HepG2 (cell line): ENCODE data around the gene ABCG4. TPM values are rescaled to one million over a fixed set of nuclear protein-coding genes. Genes with fewer than 3 reads are reported as not detected.

Source experiments
- CBX5 ChIP-seq: sonication (generic); formaldehyde crosslinking; IDR thresholded peaks from 2 replicates; pipeline ENCODE4 v1.4.0; 2020; ENCODE audit warnings: missing genetic modification reagents, borderline replicate concordance
- DNMT1 ChIP-seq: sonication (generic); formaldehyde crosslinking; IDR thresholded peaks from 2 replicates; pipeline ENCODE4 v1.5.1; 2020; ENCODE audit warnings: mild to moderate bottlenecking, missing genetic modification reagents
- GPBP1L1 ChIP-seq: sonication (generic); formaldehyde crosslinking; IDR thresholded peaks from 2 replicates; pipeline ENCODE4 v1.5.0; 2020; ENCODE audit warnings: mild to moderate bottlenecking, missing genetic modification reagents
- HMG20B ChIP-seq: conservative IDR thresholded peaks from 2 replicates; pipeline ENCODE4 v1.6.1; 2016; ENCODE audit warnings: missing genetic modification reagents, missing compliant biosample characterization
- PHB2 ChIP-seq: fragments of 450-650 bp; IDR thresholded peaks from 2 replicates; pipeline ENCODE4 v1.6.1; 2018; ENCODE audit not compliant: partially characterized antibody
- RAD51 ChIP-seq: fragments of 450-650 bp; IDR thresholded peaks from 2 replicates; pipeline ENCODE4 v1.6.1; 2016; ENCODE audit warnings: borderline replicate concordance
- RBFOX2 ChIP-seq: fragments of 200-400 bp; formaldehyde crosslinking; IDR thresholded peaks from 2 replicates; pipeline ENCODE4 v1.6.1; 2017; ENCODE audit warnings: low read depth, mild to moderate bottlenecking, low read length
- SATB2 ChIP-seq: sonication (generic); formaldehyde crosslinking; IDR thresholded peaks from 2 replicates; pipeline ENCODE4 v1.5.0; 2020; ENCODE audit warnings: missing genetic modification reagents
- SP1 ChIP-seq, 2 experiments: fragments of 450-650 bp in 1 of 2; sonication (generic) in 1 of 2; formaldehyde crosslinking in 1 of 2; IDR thresholded peaks; 2 replicates each; pipeline versions ENCODE4 v1.4.0 to v1.6.1; 2016 to 2020; ENCODE audit warnings: missing genetic modification reagents in 1 of 2
- ZNF280D ChIP-seq: sonication (generic); formaldehyde crosslinking; IDR thresholded peaks from 2 replicates; pipeline ENCODE4 v1.5.1; 2020; ENCODE audit warnings: mild to moderate bottlenecking, missing genetic modification reagents
- ZNF510 ChIP-seq: sonication (generic); formaldehyde crosslinking; IDR thresholded peaks from 2 replicates; pipeline ENCODE4 v1.4.0; 2020; ENCODE audit warnings: low read depth, mild to moderate bottlenecking, missing genetic modification reagents
- ZNF644 ChIP-seq: IDR thresholded peaks from 2 replicates; pipeline ENCODE4 v1.6.1; 2016; ENCODE audit warnings: low read depth
- polyA plus RNA-seq, 8 experiments: library from polyadenylated mRNA; depleted of rRNA in 3 of 8; stranded (reverse) in 7 of 8; unstranded in 1 of 8; fragments of >200 nt; fragmentation: Illumina TruSeq in 4 of 8; extraction: Trizol in 4 of 8; gene quantifications; 2 replicates each; pipeline versions ENCODE4 v1.2.1 to v1.2.3, GENCODE V29; 2011 to 2016; ENCODE audit warnings: low read depth in 4 of 8, missing spikeins in 1 of 8, mixed read lengths in 1 of 8; ENCODE audit not compliant: insufficient read depth in 1 of 8
- total RNA-seq, 5 experiments: library from RNA; depleted of rRNA; stranded (reverse); fragments of >200 nt; fragmentation: Illumina TruSeq; extraction: Trizol; gene quantifications; 2 replicates each; pipeline ENCODE4 v1.2.3, GENCODE V29; 2016; ENCODE audit warnings: low read depth in 1 of 5
- TF ChIP-seq, protein P1 (sequence below): sonication (generic); formaldehyde crosslinking; IDR thresholded peaks from 2 replicates; pipeline ENCODE4 v1.5.0; 2020; ENCODE audit warnings: mild to moderate bottlenecking, missing genetic modification reagents, borderline replicate concordance
- TF ChIP-seq, protein P2 (sequence below): sonication (generic); formaldehyde crosslinking; IDR thresholded peaks from 2 replicates; pipeline ENCODE4 v1.5.1; 2020; ENCODE audit warnings: mild to moderate bottlenecking, missing genetic modification reagents, moderate library complexity
- TF ChIP-seq, protein P3 (sequence below): sonication (generic); formaldehyde crosslinking; IDR thresholded peaks from 2 replicates; pipeline ENCODE4 v1.4.0; 2020; ENCODE audit warnings: mild to moderate bottlenecking, missing genetic modification reagents

The ABCG4 gene
- total and polyA plus RNA-seq, 2 of the 13 experiments (the other 11 are each of a cell fraction or from before 2014, with no cell fraction given) = not detected

- TF ChIP-seq CBX5 (CRISPR knock-in tag) (no peak), SATB2 (CRISPR knock-in tag) (no peak), ZNF644 (CRISPR knock-in tag) (no peak), DNMT1 (CRISPR knock-in tag) (no peak), ZNF280D (CRISPR knock-in tag) (no peak), GPBP1L1 (no peak), SP1 (IDR thresholded peaks at IDR 0.05) (no peak), SP1 (CRISPR knock-in tag; IDR thresholded peaks at IDR 0.05) (peak; percentile 59; the same call in 1 of the 2 replicates), RBFOX2 (peak; percentile 81), ZNF510 (no peak), PHB2 (no peak), HMG20B (CRISPR knock-in tag) (no peak), RAD51 (no peak)
- TF ChIP-seq, protein P1, sequence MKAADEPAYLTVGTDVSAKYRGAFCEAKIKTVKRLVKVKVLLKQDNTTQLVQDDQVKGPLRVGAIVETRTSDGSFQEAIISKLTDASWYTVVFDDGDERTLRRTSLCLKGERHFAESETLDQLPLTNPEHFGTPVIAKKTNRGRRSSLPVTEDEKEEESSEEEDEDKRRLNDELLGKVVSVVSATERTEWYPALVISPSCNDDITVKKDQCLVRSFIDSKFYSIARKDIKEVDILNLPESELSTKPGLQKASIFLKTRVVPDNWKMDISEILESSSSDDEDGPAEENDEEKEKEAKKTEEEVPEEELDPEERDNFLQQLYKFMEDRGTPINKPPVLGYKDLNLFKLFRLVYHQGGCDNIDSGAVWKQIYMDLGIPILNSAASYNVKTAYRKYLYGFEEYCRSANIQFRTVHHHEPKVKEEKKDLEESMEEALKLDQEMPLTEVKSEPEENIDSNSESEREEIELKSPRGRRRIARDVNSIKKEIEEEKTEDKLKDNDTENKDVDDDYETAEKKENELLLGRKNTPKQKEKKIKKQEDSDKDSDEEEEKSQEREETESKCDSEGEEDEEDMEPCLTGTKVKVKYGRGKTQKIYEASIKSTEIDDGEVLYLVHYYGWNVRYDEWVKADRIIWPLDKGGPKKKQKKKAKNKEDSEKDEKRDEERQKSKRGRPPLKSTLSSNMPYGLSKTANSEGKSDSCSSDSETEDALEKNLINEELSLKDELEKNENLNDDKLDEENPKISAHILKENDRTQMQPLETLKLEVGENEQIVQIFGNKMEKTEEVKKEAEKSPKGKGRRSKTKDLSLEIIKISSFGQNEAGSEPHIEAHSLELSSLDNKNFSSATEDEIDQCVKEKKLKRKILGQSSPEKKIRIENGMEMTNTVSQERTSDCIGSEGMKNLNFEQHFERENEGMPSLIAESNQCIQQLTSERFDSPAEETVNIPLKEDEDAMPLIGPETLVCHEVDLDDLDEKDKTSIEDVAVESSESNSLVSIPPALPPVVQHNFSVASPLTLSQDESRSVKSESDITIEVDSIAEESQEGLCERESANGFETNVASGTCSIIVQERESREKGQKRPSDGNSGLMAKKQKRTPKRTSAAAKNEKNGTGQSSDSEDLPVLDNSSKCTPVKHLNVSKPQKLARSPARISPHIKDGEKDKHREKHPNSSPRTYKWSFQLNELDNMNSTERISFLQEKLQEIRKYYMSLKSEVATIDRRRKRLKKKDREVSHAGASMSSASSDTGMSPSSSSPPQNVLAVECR = peak; percentile 42; the same call in 1 of the 2 replicates
- TF ChIP-seq, protein P2, sequence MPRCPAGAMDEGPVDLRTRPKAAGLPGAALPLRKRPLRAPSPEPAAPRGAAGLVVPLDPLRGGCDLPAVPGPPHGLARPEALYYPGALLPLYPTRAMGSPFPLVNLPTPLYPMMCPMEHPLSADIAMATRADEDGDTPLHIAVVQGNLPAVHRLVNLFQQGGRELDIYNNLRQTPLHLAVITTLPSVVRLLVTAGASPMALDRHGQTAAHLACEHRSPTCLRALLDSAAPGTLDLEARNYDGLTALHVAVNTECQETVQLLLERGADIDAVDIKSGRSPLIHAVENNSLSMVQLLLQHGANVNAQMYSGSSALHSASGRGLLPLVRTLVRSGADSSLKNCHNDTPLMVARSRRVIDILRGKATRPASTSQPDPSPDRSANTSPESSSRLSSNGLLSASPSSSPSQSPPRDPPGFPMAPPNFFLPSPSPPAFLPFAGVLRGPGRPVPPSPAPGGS (CRISPR knock-in tag) = peak; percentile 22; the same call in 1 of the 2 replicates
- TF ChIP-seq, protein P3, sequence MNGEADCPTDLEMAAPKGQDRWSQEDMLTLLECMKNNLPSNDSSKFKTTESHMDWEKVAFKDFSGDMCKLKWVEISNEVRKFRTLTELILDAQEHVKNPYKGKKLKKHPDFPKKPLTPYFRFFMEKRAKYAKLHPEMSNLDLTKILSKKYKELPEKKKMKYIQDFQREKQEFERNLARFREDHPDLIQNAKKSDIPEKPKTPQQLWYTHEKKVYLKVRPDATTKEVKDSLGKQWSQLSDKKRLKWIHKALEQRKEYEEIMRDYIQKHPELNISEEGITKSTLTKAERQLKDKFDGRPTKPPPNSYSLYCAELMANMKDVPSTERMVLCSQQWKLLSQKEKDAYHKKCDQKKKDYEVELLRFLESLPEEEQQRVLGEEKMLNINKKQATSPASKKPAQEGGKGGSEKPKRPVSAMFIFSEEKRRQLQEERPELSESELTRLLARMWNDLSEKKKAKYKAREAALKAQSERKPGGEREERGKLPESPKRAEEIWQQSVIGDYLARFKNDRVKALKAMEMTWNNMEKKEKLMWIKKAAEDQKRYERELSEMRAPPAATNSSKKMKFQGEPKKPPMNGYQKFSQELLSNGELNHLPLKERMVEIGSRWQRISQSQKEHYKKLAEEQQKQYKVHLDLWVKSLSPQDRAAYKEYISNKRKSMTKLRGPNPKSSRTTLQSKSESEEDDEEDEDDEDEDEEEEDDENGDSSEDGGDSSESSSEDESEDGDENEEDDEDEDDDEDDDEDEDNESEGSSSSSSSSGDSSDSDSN (CRISPR knock-in tag) = peak; percentile 60; the same call in 1 of the 2 replicates
Measured at GRCh38 chr11:119205574-119206510, 57.0 kb downstream of the ABCG4 start, which contains the start of gene CBL (continued).
